Measurements from ENCODE around the gene TM9SF2. TPM values are rescaled to one million over a fixed set of nuclear protein-coding genes. Genes with fewer than 3 reads are reported as not detected.

The TM9SF2 gene
- total and polyA plus RNA-seq, 2 experiments from 2014 or later: 60.5 to 130 TPM

GRCh38 chr13:99525967-99526366, 24.7 kb downstream of the TM9SF2 start:
- no peak for DNase-seq (ENCODE audit: low read depth in 1 of 2, low spot score in 1 of 2)
- Histone ChIP-seq H3K36me3 (peaks cover 7% of the 10 kb centered on the region), H3K4me3 (no peak overlapping the region), H3K4me1 (ENCODE audit: low read depth) (peaks cover 13% of the 10 kb centered on the region), H3K27me3 (no peaks in the 10 kb centered on the region), H3K9me3 (ENCODE audit: low read depth) (no peaks in the 10 kb centered on the region), H3K27ac (peak overlapping the region; percentile 65)
- TF ChIP-seq CTCF (IDR thresholded peaks at IDR 0.05; ENCODE audit: low read depth, low read length): no peak

GRCh38 chr13:99526549-99526948, 25.3 kb downstream of the TM9SF2 start:
- H3K4me3 ChIP-seq: no peak overlapping the region
- no peaks in the 10 kb centered on the region for H3K9me3 ChIP-seq (ENCODE audit: low read depth)
- peak overlapping the region; percentile 65 for H3K27ac ChIP-seq
- DNase-seq (ENCODE audit: low read depth in 1 of 2, low spot score in 1 of 2): peak in 1 of 2 donors; percentile 34
- H3K4me1 ChIP-seq (ENCODE audit: low read depth): peaks cover 13% of the 10 kb centered on the region
- H3K27me3 ChIP-seq: no peaks in the 10 kb centered on the region
- TF ChIP-seq CTCF (IDR thresholded peaks at IDR 0.05; ENCODE audit: low read depth, low read length): no peak
- peaks cover 5% of the 10 kb centered on the region for H3K36me3 ChIP-seq

- Histone ChIP-seq H3K36me3 (peaks cover 5% of the 10 kb centered on the region), H3K27me3 (no peaks in the 10 kb centered on the region), H3K4me3 (no peak overlapping the region), H3K27ac (peak overlapping the region; percentile 65), H3K4me1 (ENCODE audit: low read depth) (peaks cover 13% of the 10 kb centered on the region), H3K9me3 (ENCODE audit: low read depth) (no peaks in the 10 kb centered on the region)
- DNase-seq (ENCODE audit: low read depth in 1 of 2, low spot score in 1 of 2): no peak
- no peak for TF ChIP-seq CTCF (IDR thresholded peaks at IDR 0.05; ENCODE audit: low read depth, low read length)
Observed at GRCh38 chr13:99527301-99527700, 26.0 kb downstream of the TM9SF2 start.

- Histone ChIP-seq H3K4me1 (ENCODE audit: low read depth) (peaks cover 13% of the 10 kb centered on the region), H3K27ac (peak overlapping the region; percentile 18), H3K4me3 (no peak overlapping the region), H3K9me3 (ENCODE audit: low read depth) (no peaks in the 10 kb centered on the region), H3K27me3 (no peaks in the 10 kb centered on the region), H3K36me3 (peaks cover 7% of the 10 kb centered on the region)
- TF ChIP-seq CTCF (IDR thresholded peaks at IDR 0.05; ENCODE audit: low read depth, low read length): peak; percentile 4
- DNase-seq (ENCODE audit: low read depth in 1 of 2, low spot score in 1 of 2): peak; percentile 16 to 43
Observed at GRCh38 chr13:99528547-99528946, 27.3 kb downstream of the TM9SF2 start.

- no peak for DNase-seq (ENCODE audit: low read depth in 1 of 2, low spot score in 1 of 2)
- H3K27ac ChIP-seq: no peak overlapping the region
- no peaks in the 10 kb centered on the region for H3K4me1 ChIP-seq (ENCODE audit: low read depth)
- TF ChIP-seq CTCF (IDR thresholded peaks at IDR 0.05; ENCODE audit: low read depth, low read length): no peak
- H3K27me3 ChIP-seq: no peaks in the 10 kb centered on the region
- H3K9me3 ChIP-seq (ENCODE audit: low read depth): no peaks in the 10 kb centered on the region
- no peak overlapping the region for H3K4me3 ChIP-seq
- H3K36me3 ChIP-seq: peaks cover 27% of the 10 kb centered on the region
Observed at GRCh38 chr13:99536023-99536422, 34.8 kb downstream of the TM9SF2 start.

GRCh38 chr13:99540530-99540929, 39.3 kb downstream of the TM9SF2 start:
- H3K4me1 ChIP-seq (ENCODE audit: low read depth): no peaks in the 10 kb centered on the region
- no peak for TF ChIP-seq CTCF (IDR thresholded peaks at IDR 0.05; ENCODE audit: low read depth, low read length)
- H3K9me3 ChIP-seq (ENCODE audit: low read depth): no peaks in the 10 kb centered on the region
- no peak overlapping the region for H3K4me3 ChIP-seq
- peak in 1 of 2 donors; percentile 7 for DNase-seq (ENCODE audit: low read depth in 1 of 2, low spot score in 1 of 2)
- no peak overlapping the region for H3K27ac ChIP-seq
- H3K27me3 ChIP-seq: no peaks in the 10 kb centered on the region
- peaks cover 64% of the 10 kb centered on the region for H3K36me3 ChIP-seq
